SK-N-MC (cell line): ENCODE measurements around the gene MBD3L5.

Source experiments
- EZH2 ChIP-seq: fragments of 200-600 bp; sonication (generic); IDR thresholded peaks from one replicate; pipeline ENCODE4 v1.6.1; 2017; ENCODE audit warnings: antibody characterized with exemption
- POLR2AphosphoS5 ChIP-seq: IDR thresholded peaks from 2 replicates; pipeline ENCODE4 v1.6.1; 2012; ENCODE audit warnings: mild to moderate bottlenecking, low read depth, low read length, borderline replicate concordance

- TF ChIP-seq POLR2AphosphoS5 (no peak), EZH2 (no peak)
Observed at GRCh38 chr19:7063764-7064418, 33.5 kb downstream of the MBD3L5 start.
